Fibroblast of lung (primary cell): ENCODE data around the gene C19orf81. TPM values are rescaled to one million over a fixed set of nuclear protein-coding genes. Genes with fewer than 3 reads are reported as not detected.

Experiments used
- DNase-seq, 2 donors: peaks; one replicate each; pipeline versions ENCODE4 v3.0.0 to v3.0.0-alpha.2; 2010; ENCODE audit warnings: low read depth in 2 of 2
- H2AFZ ChIP-seq: 2 replicates; pipeline ENCODE4 v1.5.1; 2012; ENCODE audit warnings: low read length, control low read depth, inconsistent platforms
- H3K27ac ChIP-seq: 2 replicates; pipeline ENCODE4 v1.5.1; 2011; ENCODE audit warnings: low read length, control low read depth; ENCODE audit not compliant: insufficient read depth
- H3K27me3 ChIP-seq: 2 replicates; pipeline ENCODE4 v1.5.1; 2011; ENCODE audit warnings: mild to moderate bottlenecking, low read length; ENCODE audit not compliant: control insufficient read depth, insufficient read depth
- H3K36me3 ChIP-seq: 2 replicates; pipeline ENCODE4 v1.5.1; 2011; ENCODE audit warnings: low read length; ENCODE audit not compliant: control insufficient read depth, insufficient read depth
- H3K4me1 ChIP-seq: 2 replicates; pipeline ENCODE4 v1.5.1; 2011; ENCODE audit warnings: low read length; ENCODE audit not compliant: control insufficient read depth, insufficient read depth; ENCODE audit errors: extremely low read depth
- H3K4me2 ChIP-seq: 2 replicates; pipeline ENCODE4 v1.5.1; 2011; ENCODE audit warnings: low read length, control low read depth; ENCODE audit not compliant: insufficient read depth; ENCODE audit errors: extremely low read depth
- H3K4me3 ChIP-seq, 4 experiments: fragments of 200-600 bp in 1 of 4; sonication (generic) in 1 of 4; replicated peaks in 1 of 4; 2 replicates each; pipeline ENCODE4 v1.5.1; 2011 to 2016; ENCODE audit warnings: low read length in 4 of 4, low read depth in 3 of 4, mild to moderate bottlenecking in 3 of 4, control low read depth in 2 of 4, inconsistent platforms in 1 of 4, mixed read lengths in 1 of 4; ENCODE audit not compliant: insufficient read depth in 1 of 4; ENCODE audit errors: control extremely low read depth in 1 of 4
- H3K79me2 ChIP-seq: 2 replicates; pipeline ENCODE4 v1.5.1; 2012; ENCODE audit warnings: mild to moderate bottlenecking, low read length, inconsistent platforms; ENCODE audit not compliant: control insufficient read depth, insufficient read depth
- H3K9ac ChIP-seq: 2 replicates; pipeline ENCODE4 v1.5.1; 2011; ENCODE audit warnings: mild to moderate bottlenecking, low read length, control low read depth; ENCODE audit not compliant: insufficient read depth
- H3K9me3 ChIP-seq: 2 replicates; pipeline ENCODE4 v1.5.1; 2012; ENCODE audit warnings: low read depth, low read length; ENCODE audit not compliant: control insufficient read depth, insufficient read depth
- H4K20me1 ChIP-seq: 2 replicates; pipeline ENCODE4 v1.5.1; 2011; ENCODE audit warnings: low read length; ENCODE audit not compliant: control insufficient read depth, insufficient read depth; ENCODE audit errors: extremely low read depth
- CTCF ChIP-seq, 2 donors: IDR thresholded peaks in 1 of 2; conservative IDR thresholded peaks in 1 of 2; 1 replicate in 1 of 2; 2 replicates in 1 of 2; pipeline ENCODE4 v1.5.1; 2011 to 2012; ENCODE audit warnings: low read length in 2 of 2, control low read depth in 1 of 2, inconsistent platforms in 1 of 2, low read depth in 1 of 2, mild to moderate bottlenecking in 1 of 2
- EZH2 ChIP-seq: IDR thresholded peaks from 2 replicates; pipeline ENCODE4 v1.5.1; 2012; ENCODE audit warnings: low read length, control low read depth, mild to moderate bottlenecking; ENCODE audit errors: missing control alignments
- polyA plus RNA-seq, 2 donors: library from polyadenylated mRNA; depleted of rRNA in 1 of 2; stranded (reverse) in 1 of 2; unstranded in 1 of 2; fragments of >200 nt; gene quantifications; 2 replicates each; pipeline ENCODE4 v1.2.1, GENCODE V29; 2011 to 2012; ENCODE audit warnings: missing spikeins in 1 of 2
- total RNA-seq: library from RNA; depleted of rRNA; stranded (reverse); fragments of >200 nt; gene quantifications from 2 replicates; pipeline ENCODE4 v1.2.1, GENCODE V29; 2014

Gene C19orf81
- total and polyA plus RNA-seq, 2 donors (not counting 1 experiment from before 2014, with no cell fraction given) = not detected

GRCh38 chr19:50633973-50634372 is 15.3 kb upstream of the C19orf81 start:
- no peaks in the 10 kb centered on the region for H3K27me3 ChIP-seq
- no peaks in the 10 kb centered on the region for H3K4me1 ChIP-seq
- no peak overlapping the region for H2AFZ ChIP-seq
- H3K9ac ChIP-seq = no peak overlapping the region
- H3K79me2 ChIP-seq = no peaks in the 10 kb centered on the region
- no peak overlapping the region for H3K27ac ChIP-seq
- TF ChIP-seq EZH2 (no peak), CTCF (conservative IDR thresholded peaks at IDR 0.05 in 1 of 2, IDR thresholded peaks at IDR 0.05 in 1 of 2; ENCODE audit: low read depth in 1 of 2, low read length in 2 of 2) (no peak)
- no peak overlapping the region for H3K4me3 ChIP-seq
- no peaks in the 10 kb centered on the region for H3K36me3 ChIP-seq
- no peak for DNase-seq
- no peaks in the 10 kb centered on the region for H4K20me1 ChIP-seq
- no peaks in the 10 kb centered on the region for H3K9me3 ChIP-seq
- H3K4me2 ChIP-seq = no peak overlapping the region

- no peaks in the 10 kb centered on the region for H3K79me2 ChIP-seq
- H4K20me1 ChIP-seq = no peaks in the 10 kb centered on the region
- H3K27me3 ChIP-seq = no peaks in the 10 kb centered on the region
- H3K27ac ChIP-seq = no peak overlapping the region
- no peaks in the 10 kb centered on the region for H3K36me3 ChIP-seq
- H2AFZ ChIP-seq = no peak overlapping the region
- H3K9me3 ChIP-seq = no peaks in the 10 kb centered on the region
- H3K4me1 ChIP-seq = no peaks in the 10 kb centered on the region
- H3K4me2 ChIP-seq = no peak overlapping the region
- TF ChIP-seq CTCF (conservative IDR thresholded peaks at IDR 0.05 in 1 of 2, IDR thresholded peaks at IDR 0.05 in 1 of 2; ENCODE audit: low read depth in 1 of 2, low read length in 2 of 2) = no peak
- no peak for TF ChIP-seq EZH2
- H3K9ac ChIP-seq = no peak overlapping the region
- no peak for DNase-seq
- H3K4me3 ChIP-seq = no peak overlapping the region
Observed at GRCh38 chr19:50636317-50637085, 12.7 kb upstream of the C19orf81 start.

- Histone ChIP-seq H3K9ac (no peak overlapping the region), H3K79me2 (no peaks in the 10 kb centered on the region), H3K27me3 (no peaks in the 10 kb centered on the region), H3K27ac (no peak overlapping the region), H3K4me2 (no peak overlapping the region), H4K20me1 (no peaks in the 10 kb centered on the region), H3K36me3 (no peaks in the 10 kb centered on the region), H3K4me1 (no peaks in the 10 kb centered on the region), H3K4me3 (no peak overlapping the region), H3K9me3 (no peaks in the 10 kb centered on the region), H2AFZ (no peak overlapping the region)
- TF ChIP-seq EZH2 = no peak
- TF ChIP-seq CTCF (conservative IDR thresholded peaks at IDR 0.05 in 1 of 2, IDR thresholded peaks at IDR 0.05 in 1 of 2; ENCODE audit: low read depth in 1 of 2, low read length in 2 of 2) = no peak
- DNase-seq = no peak
Observed at GRCh38 chr19:50638600-50638999, 10.6 kb upstream of the C19orf81 start.
